HepG2 (cell line): ENCODE measurements around the gene NCLN. TPM values are rescaled to one million over a fixed set of nuclear protein-coding genes. Genes with fewer than 3 reads are reported as not detected.

Experiments used
- ATAC-seq: fragments of 200-7000 bp; cut with Tn5 transposase; 3 replicates; pipeline ENCODE4 v1.9.1; 2020; ENCODE audit warnings: mild to moderate bottlenecking, moderate library complexity
- BruUV-seq: library from RNA; stranded (reverse); fragments of 400-500 nt; replicated peaks from 2 replicates; lab custom pipeline; 2021; lab: Mats Ljungman, UMichigan
- CTCF ChIA-PET: fragments of 300-600 bp; formaldehyde crosslinking; extraction: SDS; loops from one replicate; lab custom pipeline; 2021; ENCODE audit warnings: low total read pairs, inconsistent platforms, low intra/inter-chr PET ratio; lab: Yijun Ruan, JAX
- POLR2A ChIA-PET: fragments of 350-600 bp; sonication (Branson Sonifier 250); formaldehyde crosslinking; loops from one replicate; lab custom pipeline; 2020; ENCODE audit warnings: antibody characterized with exemption, inconsistent platforms; lab: Yijun Ruan, JAX
- DNase-seq: peaks from one replicate; pipeline ENCODE4 v3.0.0-alpha.2; 2015; ENCODE audit warnings: low spot score
- FAIRE-seq: peaks from 3 replicates; lab custom pipeline; 2011; peaks lifted over from hg19 to GRCh38; lab: Jason Lieb, UNC
- H2AFZ ChIP-seq: one replicate; pipeline ENCODE4 v1.6.1; 2011; ENCODE audit warnings: low read length, inconsistent platforms
- H3K27ac ChIP-seq: fragments of 300-600 bp; 3 replicates; pipeline ENCODE4 v1.8.0; 2011; ENCODE audit warnings: mixed run types, mild to moderate bottlenecking, mixed read lengths, low read length, inconsistent platforms; ENCODE audit not compliant: insufficient read depth; ENCODE audit errors: extremely low read length
- H3K27me3 ChIP-seq, 2 experiments: fragments of 200-600 bp in 1 of 2; 2 replicates in 1 of 2; 3 replicates in 1 of 2; pipeline versions ENCODE4 v1.6.0 to v1.8.0; 2011; ENCODE audit warnings: low read length in 2 of 2, mild to moderate bottlenecking in 2 of 2, moderate library complexity in 2 of 2, inconsistent platforms in 1 of 2; ENCODE audit not compliant: insufficient read depth in 2 of 2, control insufficient read depth in 1 of 2
- H3K36me3 ChIP-seq, 2 experiments: fragments of 200-600 bp in 1 of 2; replicated peaks in 1 of 2; 2 replicates in 1 of 2; 3 replicates in 1 of 2; pipeline versions ENCODE4 v1.5.1 to v1.8.0; 2011; ENCODE audit warnings: low read length in 2 of 2, inconsistent platforms in 1 of 2; ENCODE audit not compliant: insufficient read depth in 2 of 2, control insufficient read depth in 1 of 2
- H3K4me1 ChIP-seq: 2 replicates; pipeline ENCODE4 v1.5.1; 2012; ENCODE audit warnings: low read length, inconsistent platforms; ENCODE audit not compliant: insufficient read depth
- H3K4me2 ChIP-seq: 2 replicates; pipeline ENCODE4 v1.6.0; 2011; ENCODE audit warnings: low read depth, low read length, inconsistent platforms
- H3K4me3 ChIP-seq, 3 experiments: fragments of 200-600 bp in 1 of 3; sonication (generic), shearing (Covaris generic) in 1 of 3; replicated peaks in 1 of 3; 2 replicates each; pipeline ENCODE4 v1.5.1; 2011 to 2016; ENCODE audit warnings: low read length in 3 of 3, inconsistent platforms in 2 of 3, low read depth in 2 of 3, mild to moderate bottlenecking in 2 of 3, control low read depth in 1 of 3, mixed read lengths in 1 of 3; ENCODE audit not compliant: insufficient read depth in 1 of 3
- H3K79me2 ChIP-seq: one replicate; pipeline ENCODE4 v1.6.1; 2011; ENCODE audit warnings: low read length, inconsistent platforms; ENCODE audit not compliant: insufficient read depth
- H3K9ac ChIP-seq: 2 replicates; pipeline ENCODE4 v1.6.0; 2011; ENCODE audit warnings: mild to moderate bottlenecking, low read depth, low read length, inconsistent platforms; ENCODE audit not compliant: insufficient read depth
- H3K9me3 ChIP-seq: 2 replicates; pipeline ENCODE4 v1.5.1; 2012; ENCODE audit warnings: mild to moderate bottlenecking, low read length
- H4K20me1 ChIP-seq: 2 replicates; pipeline ENCODE4 v1.6.0; 2011; ENCODE audit warnings: inconsistent platforms, mild to moderate bottlenecking, low read length, moderate library complexity; ENCODE audit not compliant: insufficient read depth
- FLYWCH1 ChIP-seq: sonication (generic); formaldehyde crosslinking; IDR thresholded peaks from 2 replicates; pipeline ENCODE4 v1.8.1; 2023; ENCODE audit warnings: mild to moderate bottlenecking, missing genetic modification reagents
- MAFK ChIP-seq, 2 experiments: IDR thresholded peaks in 1 of 2; conservative IDR thresholded peaks in 1 of 2; 2 replicates each; pipeline ENCODE4 v1.6.1; 2011; ENCODE audit warnings: improper control_type of control experiment in 2 of 2, low read length in 2 of 2
- SNRNP70 ChIP-seq: fragments of 200-400 bp; formaldehyde crosslinking; IDR thresholded peaks from 2 replicates; pipeline ENCODE4 v1.6.1; 2017; ENCODE audit warnings: mild to moderate bottlenecking, low read depth, low read length, moderate library complexity
- ZBTB7A ChIP-seq: sonication (generic); formaldehyde crosslinking; IDR thresholded peaks from 2 replicates; pipeline ENCODE4 v1.8.0; 2022; ENCODE audit warnings: mild to moderate bottlenecking, missing genetic modification reagents
- ZNF768 ChIP-seq: sonication (generic); formaldehyde crosslinking; IDR thresholded peaks from 2 replicates; pipeline ENCODE4 v1.4.0; 2020; ENCODE audit warnings: missing genetic modification reagents
- WGBS: methylation state at CpG from one replicate; pipeline ENCODE4 v1.1.6; 2017; ENCODE audit warnings: low lambda C conversion rate; 5-methylcytosine and 5-hydroxymethylcytosine counted together
- in situ Hi-C: cut with HindIII; loops from 2 replicates; pipeline ENCODE4 v1.10.0; 2017; ENCODE audit warnings: low pct_unique_long_range_greater_than_20kb; ENCODE audit not compliant: extremely low pct_ligation_motif_present
- intact Hi-C: fragments of 100-400 bp; cut with micrococcal nuclease; formaldehyde crosslinking; loops from one replicate; pipeline ENCODE4 v1.10.0; 2022; ENCODE audit not compliant: unreplicated experiment
- polyA plus RNA-seq, 8 experiments: library from polyadenylated mRNA; depleted of rRNA in 3 of 8; stranded (reverse) in 7 of 8; unstranded in 1 of 8; fragments of >200 nt; fragmentation: Illumina TruSeq in 4 of 8; extraction: Trizol in 4 of 8; gene quantifications; 2 replicates each; pipeline versions ENCODE4 v1.2.1 to v1.2.3, GENCODE V29; 2011 to 2016; ENCODE audit warnings: low read depth in 4 of 8, missing spikeins in 1 of 8, mixed read lengths in 1 of 8; ENCODE audit not compliant: insufficient read depth in 1 of 8
- total RNA-seq, 5 experiments: library from RNA; depleted of rRNA; stranded (reverse); fragments of >200 nt; fragmentation: Illumina TruSeq; extraction: Trizol; gene quantifications; 2 replicates each; pipeline ENCODE4 v1.2.3, GENCODE V29; 2016; ENCODE audit warnings: low read depth in 1 of 5

NCLN gene
- total and polyA plus RNA-seq, 2 of the 13 experiments (the other 11 are each of a cell fraction or from before 2014, with no cell fraction given) = 42.6 to 56.0 TPM

- H3K36me3 ChIP-seq = no peaks in the 10 kb centered on the region
- no peak overlapping the region for H3K4me2 ChIP-seq
- H3K79me2 ChIP-seq = no peaks in the 10 kb centered on the region
- DNase-seq (no peak), FAIRE-seq (no peak), ATAC-seq (no peak)
- ChIA-PET POLR2A (no interaction called here), CTCF (no interaction called here)
- TF ChIP-seq SNRNP70 (no peak), MAFK (conservative IDR thresholded peaks at IDR 0.05 in 1 of 2, IDR thresholded peaks at IDR 0.05 in 1 of 2; ENCODE audit: low read length in 2 of 2) (peak in 1 of 2 experiments; percentile 25; a peak in 2 of 4 replicates)
- no peaks in the 10 kb centered on the region for H3K4me1 ChIP-seq
- BruUV-seq = no TSS peak
- peaks cover 0 to 1% of the 10 kb centered on the region in 2 experiments; a peak in 3 of 5 replicates for H3K27me3 ChIP-seq
- no peak overlapping the region for H3K27ac ChIP-seq
- no peak overlapping the region for H3K9ac ChIP-seq
- intact Hi-C loops (no loop called here), in situ Hi-C loops (no loop called here)
- H3K9me3 ChIP-seq = no peaks in the 10 kb centered on the region
- no peak overlapping the region for H2AFZ ChIP-seq
- H4K20me1 ChIP-seq = no peaks in the 10 kb centered on the region
- WGBS = 65% methylated on average over 6 of the region's 6 CpGs
- no peak overlapping the region for H3K4me3 ChIP-seq
Observed at GRCh38 chr19:3142292-3142670, 43.4 kb upstream of the NCLN start.

GRCh38 chr19:3142781-3143337, 42.9 kb upstream of the NCLN start:
- WGBS = 43% methylated on average over 10 of the region's 11 CpGs
- POLR2A ChIA-PET = no interaction called here
- intact Hi-C loops = no loop called here
- no peaks in the 10 kb centered on the region for H3K4me1 ChIP-seq
- H2AFZ ChIP-seq = no peak overlapping the region
- no peaks in the 10 kb centered on the region for H4K20me1 ChIP-seq
- peaks cover 0 to 1% of the 10 kb centered on the region in 2 experiments; a peak in 3 of 5 replicates for H3K27me3 ChIP-seq
- H3K27ac ChIP-seq = no peak overlapping the region
- TF ChIP-seq ZBTB7A (CRISPR knock-in tag) = no peak
- TF ChIP-seq FLYWCH1 (CRISPR knock-in tag) = no peak
- TF ChIP-seq ZNF768 = peak; percentile 70
- TF ChIP-seq, all 625 proteins: peak for 1
- FAIRE-seq (no peak), ATAC-seq (no peak), DNase-seq (no peak)
- BruUV-seq = no TSS peak
- CTCF ChIA-PET = no interaction called here
- in situ Hi-C loops = no loop called here
- Histone ChIP-seq H3K36me3 (no peaks in the 10 kb centered on the region), H3K4me2 (no peak overlapping the region), H3K4me3 (no peak overlapping the region), H3K79me2 (no peaks in the 10 kb centered on the region), H3K9ac (no peak overlapping the region), H3K9me3 (no peaks in the 10 kb centered on the region)
